CD4-positive, alpha-beta T cell treated with Interferon gamma for 1 hour (primary cell): ENCODE data around the gene APBB2.

Source experiments
- DNase-seq: peaks from one replicate; pipeline ENCODE4 v3.0.0-alpha.2; 2020

Gene APBB2

DNA sequence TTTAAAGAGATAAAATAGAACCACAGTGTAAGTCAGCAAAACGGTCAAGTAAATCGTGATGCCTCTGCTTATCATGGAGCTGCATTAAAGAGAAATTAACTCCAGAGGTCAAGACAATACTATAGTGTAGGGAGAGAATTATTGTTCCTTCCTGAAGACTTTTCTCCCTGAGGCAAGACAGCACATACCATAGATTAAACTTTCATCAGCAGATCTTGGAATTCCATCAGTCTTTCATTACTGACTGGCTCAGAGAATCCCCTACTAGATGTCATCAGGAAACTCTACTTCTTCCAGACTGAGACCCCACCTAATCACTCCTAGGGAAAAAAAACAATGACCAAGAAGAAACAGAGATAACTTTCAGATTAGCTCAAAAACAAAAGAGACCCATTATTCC lies 333.2 kb downstream of the APBB2 start:
- DNase-seq = no peak

DNA sequence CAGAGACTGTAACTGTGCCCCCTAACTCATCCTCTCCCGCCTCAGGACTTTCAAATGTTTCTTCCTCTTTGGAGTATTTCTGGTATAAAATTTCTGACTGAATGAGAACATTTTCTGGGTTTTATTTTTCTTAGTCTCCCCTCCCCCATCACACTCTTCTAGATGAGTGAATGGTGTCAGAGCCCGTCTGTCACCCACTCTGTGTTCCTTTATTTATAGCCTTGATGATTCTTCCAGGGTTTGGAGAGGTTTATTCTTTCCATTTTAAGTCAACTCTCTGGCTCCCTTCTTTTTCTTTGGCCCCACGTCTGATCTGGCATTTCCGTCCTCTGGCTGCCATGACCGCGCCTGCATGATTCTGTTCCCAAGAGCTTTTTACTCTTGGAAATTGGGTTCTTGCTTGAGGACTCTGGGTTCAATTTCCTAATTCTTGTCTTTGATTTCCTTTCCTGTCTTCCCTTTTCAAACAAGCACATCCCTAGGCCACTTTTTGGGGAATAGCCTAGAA lies 335.7 kb downstream of the APBB2 start:
- DNase-seq = no peak

DNA sequence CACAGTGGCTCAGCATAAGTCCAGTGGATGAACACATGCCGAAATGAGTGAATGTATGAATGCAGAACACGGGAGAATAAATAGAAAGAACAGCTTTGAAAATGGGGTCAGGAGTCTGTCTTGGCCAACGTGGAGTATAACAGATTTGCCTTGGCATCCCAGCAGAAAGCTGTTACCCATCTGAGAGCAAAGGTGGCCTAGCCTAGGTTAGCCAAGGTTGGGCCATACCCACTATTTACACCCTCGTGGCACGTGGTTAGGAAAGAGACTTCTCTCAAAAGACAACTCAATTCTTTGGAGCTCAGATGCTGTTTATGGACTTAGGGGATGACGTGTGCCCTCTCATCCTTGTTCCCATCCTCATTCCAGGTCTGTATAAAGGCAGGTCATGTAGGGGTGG lies 337.3 kb downstream of the APBB2 start:
- no peak for DNase-seq

GRCh38 chr4:40875507-40876150 lies 338.7 kb downstream of the APBB2 start:
- no peak for DNase-seq

DNA sequence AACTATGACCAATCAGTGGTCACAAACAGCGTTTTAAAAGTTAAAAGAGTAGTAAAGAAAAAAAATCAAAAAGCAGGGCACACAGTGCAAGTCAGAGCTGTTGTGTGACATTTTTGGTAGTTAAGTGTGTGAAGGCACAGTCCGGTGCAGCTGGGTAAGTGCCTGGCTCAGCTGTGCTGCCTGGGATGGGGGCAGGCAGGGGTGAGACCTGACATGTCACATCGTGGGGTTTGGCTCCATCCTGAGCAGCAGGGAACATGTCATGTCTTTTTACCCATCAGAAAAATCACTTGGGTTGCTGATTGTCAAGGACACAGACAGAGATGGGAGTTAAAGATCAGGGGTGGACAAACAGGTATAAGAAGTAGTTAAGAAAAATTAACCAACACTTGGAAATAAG lies 339.4 kb downstream of the APBB2 start:
- no peak for DNase-seq

DNA sequence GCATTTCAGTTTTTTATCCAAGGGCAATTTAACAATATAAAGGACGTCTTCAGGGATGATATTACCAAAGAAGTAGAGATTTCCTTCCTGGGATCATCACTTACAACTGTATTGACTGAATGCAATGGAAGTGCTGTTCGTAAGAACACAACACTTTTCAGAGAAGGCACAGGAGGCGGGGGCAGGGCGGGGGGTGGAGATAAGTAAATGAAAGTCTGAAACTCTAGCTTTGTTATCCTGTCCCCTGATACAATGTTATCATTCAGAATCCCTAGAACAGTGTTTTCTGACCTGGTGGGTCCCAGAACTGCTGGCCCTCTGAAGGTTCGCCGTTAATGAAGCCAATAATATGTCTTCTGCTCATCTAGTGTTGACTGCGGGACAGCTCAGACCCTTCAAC lies 340.0 kb downstream of the APBB2 start:
- DNase-seq = no peak

GRCh38 chr4:40871695-40872250 lies 342.6 kb downstream of the APBB2 start:
- DNase-seq = no peak

GRCh38 chr4:40870150-40870549 lies 344.2 kb downstream of the APBB2 start:
- DNase-seq = no peak

DNA sequence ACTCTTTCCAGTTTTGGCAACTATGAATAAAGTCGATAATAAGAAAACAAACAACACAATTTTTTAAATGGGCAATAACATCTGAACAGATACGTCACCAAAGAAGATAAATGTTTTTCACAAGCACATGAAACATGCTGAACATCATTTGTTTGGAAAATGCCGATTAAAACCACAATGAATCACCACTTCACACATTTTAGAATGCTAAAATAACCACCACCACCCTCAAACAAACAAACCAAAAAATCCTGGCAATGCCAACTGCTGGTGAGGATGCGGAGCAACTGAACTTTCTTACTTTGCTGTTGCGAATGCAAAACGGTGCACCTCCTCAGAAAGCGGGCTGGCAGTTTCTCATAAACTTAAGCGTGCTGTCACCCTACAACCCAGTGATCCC lies 348.6 kb downstream of the APBB2 start:
- no peak for DNase-seq

DNA sequence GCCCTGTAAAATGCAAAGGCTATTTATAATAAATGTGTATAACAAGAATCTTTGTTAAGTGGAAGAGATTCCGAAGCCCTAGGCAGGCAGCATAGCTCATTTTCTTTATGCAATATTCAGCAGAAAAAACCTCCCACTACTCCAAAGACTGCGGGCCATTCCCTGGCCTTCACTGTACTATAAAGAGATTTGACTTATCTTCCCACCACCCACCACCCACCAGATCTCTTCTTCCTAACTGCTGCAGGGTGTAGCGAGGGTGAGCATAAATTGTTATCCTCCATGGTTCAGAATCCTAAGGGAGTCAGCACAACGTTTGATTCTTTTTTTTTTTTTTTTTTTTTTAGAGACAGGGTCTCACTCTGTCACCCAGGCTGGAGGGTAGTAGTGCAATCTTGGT lies 349.8 kb downstream of the APBB2 start:
- no peak for DNase-seq

GRCh38 chr4:40858962-40859361 lies 355.4 kb downstream of the APBB2 start:
- DNase-seq = no peak

DNA sequence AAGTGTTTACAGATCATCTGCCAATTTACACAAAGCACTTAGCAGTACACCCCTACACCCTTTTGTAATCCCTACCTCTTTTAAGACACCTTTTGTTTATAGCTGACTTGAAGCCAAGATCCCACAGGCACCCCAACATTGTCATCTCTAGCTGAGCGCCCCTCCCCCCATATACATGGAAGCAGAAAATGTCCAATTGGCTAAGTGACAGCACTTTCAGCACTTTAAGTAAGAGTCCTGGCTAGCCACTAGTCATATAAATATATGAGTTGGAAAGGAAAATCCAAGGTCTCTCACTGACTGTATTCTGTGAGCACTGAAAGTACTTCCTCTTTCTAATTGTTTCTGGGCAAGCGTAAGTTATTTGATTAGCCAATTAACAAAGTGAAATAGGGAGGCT lies 356.4 kb downstream of the APBB2 start:
- no peak for DNase-seq

GRCh38 chr4:40856840-40857362 lies 357.4 kb downstream of the APBB2 start:
- peak; percentile 51 for DNase-seq

DNA sequence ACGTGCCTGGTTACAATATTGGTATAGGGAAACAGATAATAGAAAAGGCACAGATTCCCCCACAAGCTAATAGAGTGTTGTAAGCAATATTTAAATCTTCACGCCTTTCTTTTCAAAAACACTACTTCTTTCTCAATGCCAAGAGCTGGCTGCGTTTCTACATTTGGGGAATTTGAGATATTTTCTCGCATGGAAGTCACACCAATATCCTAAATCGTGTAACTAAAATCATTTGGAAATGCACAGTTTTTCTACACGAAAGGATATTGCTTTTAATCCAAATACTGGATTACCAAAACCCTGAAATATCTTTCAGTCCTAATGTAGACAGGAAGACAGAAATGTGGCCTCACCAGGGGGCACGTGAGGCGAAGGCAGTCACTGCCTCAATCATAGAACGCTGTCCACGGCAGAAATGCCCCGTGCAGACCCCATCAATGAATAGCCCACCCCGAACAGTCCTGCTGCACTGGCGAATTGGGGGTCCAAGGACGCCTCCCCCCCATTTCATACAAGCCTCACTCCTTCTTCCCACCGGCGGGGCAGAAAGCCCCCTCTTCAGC lies 358.0 kb downstream of the APBB2 start:
- DNase-seq = no peak

DNA sequence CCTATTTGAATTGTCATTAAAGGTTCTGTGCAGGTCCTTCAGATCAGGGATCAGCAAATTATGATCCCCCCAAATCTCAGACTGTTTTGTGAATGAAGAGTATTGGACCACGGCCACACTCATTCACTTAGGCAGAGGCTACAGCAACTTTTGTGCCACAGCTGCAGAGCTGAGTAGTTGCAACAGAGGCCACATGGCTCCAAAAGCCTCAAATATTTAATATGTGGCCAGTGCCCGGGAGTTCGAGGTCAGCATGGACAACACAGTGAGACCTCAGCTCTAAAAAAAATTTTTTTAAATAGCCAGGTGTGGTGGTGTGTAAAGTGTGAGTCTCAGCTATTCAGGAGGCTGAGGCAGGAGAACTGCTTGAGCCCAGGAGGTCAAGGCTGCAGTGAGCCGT lies 363.8 kb downstream of the APBB2 start:
- no peak for DNase-seq

DNA sequence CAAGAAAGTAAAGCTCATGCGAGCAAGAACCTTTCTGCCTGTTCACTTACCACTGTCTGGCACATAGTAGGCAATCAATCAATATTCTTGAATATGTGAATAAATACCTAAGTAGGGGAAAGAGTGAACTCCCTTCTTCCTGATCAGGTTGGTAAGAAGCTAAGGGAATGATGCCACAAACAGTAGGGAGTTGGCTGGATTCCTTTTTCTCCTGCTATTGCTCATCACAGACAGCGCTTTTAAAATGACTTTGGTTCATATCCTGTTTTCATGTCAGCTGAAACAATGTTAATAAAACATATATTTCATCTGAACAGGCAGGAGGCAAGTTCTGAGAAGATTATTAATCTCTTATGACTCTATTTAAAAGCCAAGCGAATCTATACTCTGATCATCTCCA lies 365.4 kb downstream of the APBB2 start:
- DNase-seq = no peak

- no peak for DNase-seq
These were observed 366.1 kb downstream of the APBB2 start for GRCh38 chr4:40848251-40848650.

GRCh38 chr4:40846532-40846931 lies 367.8 kb downstream of the APBB2 start:
- no peak for DNase-seq

GRCh38 chr4:40845154-40845835 lies 369.0 kb downstream of the APBB2 start:
- no peak for DNase-seq

- no peak for DNase-seq
These were observed 370.1 kb downstream of the APBB2 start for GRCh38 chr4:40844261-40844660.

DNA sequence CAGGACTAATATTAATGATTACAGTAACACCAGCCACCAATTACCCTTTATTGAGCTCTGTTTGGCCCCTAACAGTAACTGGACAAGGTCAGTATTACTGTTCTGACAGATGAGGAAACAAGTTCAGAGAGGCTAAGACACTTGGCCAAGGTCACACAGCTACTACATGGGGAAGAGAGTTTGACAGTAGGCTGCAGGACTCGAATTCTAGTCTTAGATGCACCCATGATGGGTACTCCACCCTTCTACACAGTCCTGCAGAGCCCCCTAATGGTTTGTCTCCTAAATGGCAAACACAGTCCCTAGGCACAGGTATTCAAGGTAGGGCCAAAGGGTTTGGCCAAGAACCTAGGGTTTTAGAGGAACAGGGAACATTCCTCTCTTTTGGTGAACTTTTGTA lies 370.6 kb downstream of the APBB2 start:
- DNase-seq = no peak

GRCh38 chr4:40842725-40843423 lies 371.5 kb downstream of the APBB2 start:
- DNase-seq = no peak

DNA sequence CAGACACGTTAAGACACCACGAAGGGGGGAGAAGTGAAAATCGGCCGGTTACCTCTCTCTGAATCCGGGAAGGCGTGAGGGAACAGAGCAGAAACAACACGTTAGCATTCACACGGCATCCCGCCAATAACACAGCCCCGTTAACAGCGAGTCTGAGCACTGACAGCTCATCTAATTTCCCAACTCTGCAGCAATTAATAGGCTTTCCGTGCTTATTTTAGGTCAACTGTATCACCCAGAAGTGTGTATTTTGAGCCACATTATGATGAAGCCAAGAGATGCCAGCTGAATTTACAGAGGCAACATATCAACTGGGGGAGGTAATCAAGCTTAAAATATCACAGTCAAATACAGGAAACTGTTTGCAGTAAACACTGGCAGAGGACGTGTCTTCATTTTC lies 372.0 kb downstream of the APBB2 start:
- DNase-seq = no peak
